K562 (cell line): ENCODE data around the gene ADAMTS6. TPM values are rescaled to one million over a fixed set of nuclear protein-coding genes. Genes with fewer than 3 reads are reported as not detected.

Experiments
- ATAC-seq: fragments of 200-7000 bp; cut with Tn5 transposase; 3 replicates; pipeline ENCODE4 v1.9.1; 2020; ENCODE audit warnings: moderate library complexity
- BruUV-seq: library from RNA; stranded (reverse); fragments of 400-500 nt; replicated peaks from 2 replicates; lab custom pipeline; 2021; lab: Mats Ljungman, UMichigan
- CTCF ChIA-PET: fragments of 300-600 bp; formaldehyde crosslinking; extraction: SDS; loops from one replicate; lab custom pipeline; 2021; ENCODE audit warnings: low intra/inter-chr PET ratio; lab: Yijun Ruan, JAX
- POLR2A ChIA-PET: fragments of 300-600, 350-650 bp; sonication (Branson Sonifier 250); formaldehyde crosslinking; extraction: SDS; loops from one replicate; lab custom pipeline; 2021; ENCODE audit warnings: antibody characterized with exemption, inconsistent platforms; lab: Yijun Ruan, JAX
- DNase-seq, 4 experiments: peaks; one replicate each; pipeline versions ENCODE4 v3.0.0 to v3.0.0-alpha.2; 2011 to 2018; ENCODE audit warnings: low spot score in 3 of 4, mixed read lengths in 3 of 4; ENCODE audit errors: extremely low read depth in 1 of 4
- FAIRE-seq: peaks from 2 replicates; lab custom pipeline; 2011; peaks lifted over from hg19 to GRCh38; lab: Jason Lieb, UNC
- H2AFZ ChIP-seq: 2 replicates; pipeline ENCODE4 v1.6.0; 2011; ENCODE audit warnings: low read depth, low read length, control low read depth, inconsistent platforms
- H3K27ac ChIP-seq: fragments of 200-600 bp; 3 replicates; pipeline ENCODE4 v1.8.0; 2011; ENCODE audit warnings: low read depth, mild to moderate bottlenecking, control low read depth, inconsistent platforms, low read length, moderate library complexity, mixed read lengths; ENCODE audit errors: extremely low read depth
- H3K27me3 ChIP-seq, 2 experiments: fragments of 300-600 bp in 1 of 2; 2 replicates in 1 of 2; 3 replicates in 1 of 2; pipeline versions ENCODE4 v1.6.0 to v1.8.0; 2011; ENCODE audit warnings: inconsistent platforms in 2 of 2, low read length in 2 of 2, mild to moderate bottlenecking in 1 of 2, mixed read lengths in 1 of 2, moderate library complexity in 1 of 2; ENCODE audit not compliant: control insufficient read depth in 2 of 2, insufficient read depth in 2 of 2
- H3K36me3 ChIP-seq: fragments of 300-600 bp; 3 replicates; pipeline ENCODE4 v1.8.0; 2011; ENCODE audit warnings: mild to moderate bottlenecking, low read length, inconsistent platforms; ENCODE audit not compliant: control insufficient read depth, insufficient read depth
- H3K4me1 ChIP-seq, 2 experiments: fragments of 200-600 bp in 1 of 2; replicated peaks in 1 of 2; 2 replicates in 1 of 2; 3 replicates in 1 of 2; pipeline versions ENCODE4 v1.5.1 to v1.8.0; 2011; ENCODE audit warnings: inconsistent platforms in 2 of 2, low read length in 2 of 2, mild to moderate bottlenecking in 1 of 2, mixed read lengths in 1 of 2, moderate library complexity in 1 of 2; ENCODE audit not compliant: control insufficient read depth in 2 of 2, insufficient read depth in 2 of 2
- H3K4me2 ChIP-seq: 2 replicates; pipeline ENCODE4 v1.6.1; 2011; ENCODE audit warnings: low read length, control low read depth, inconsistent platforms, mixed read lengths; ENCODE audit not compliant: insufficient read depth
- H3K4me3 ChIP-seq: fragments of 200-600 bp; sonication (generic), shearing (Covaris generic); 2 replicates; pipeline ENCODE4 v1.5.1; 2016; ENCODE audit warnings: control low read depth, inconsistent platforms
- H3K79me2 ChIP-seq: fragments of 200-600 bp; 3 replicates; pipeline ENCODE4 v1.8.0; 2011; ENCODE audit warnings: low read length, inconsistent platforms; ENCODE audit not compliant: control insufficient read depth, insufficient read depth
- H3K9ac ChIP-seq, 2 experiments: 2 replicates each; pipeline versions ENCODE4 v1.6.0 to v1.6.1; 2011; ENCODE audit warnings: low read depth in 2 of 2, low read length in 2 of 2, control low read depth in 1 of 2, inconsistent platforms in 1 of 2, mild to moderate bottlenecking in 1 of 2, mixed read lengths in 1 of 2; ENCODE audit not compliant: insufficient read depth in 1 of 2
- H3K9me1 ChIP-seq: one replicate; pipeline ENCODE4 v1.6.0; 2011; ENCODE audit warnings: inconsistent platforms, mild to moderate bottlenecking, low read length, moderate library complexity; ENCODE audit not compliant: control insufficient read depth, insufficient read depth
- H3K9me3 ChIP-seq: replicated peaks from 2 replicates; pipeline ENCODE4 v1.5.1; 2011; ENCODE audit warnings: low read depth, low read length, inconsistent platforms; ENCODE audit not compliant: control insufficient read depth, insufficient read depth
- H4K20me1 ChIP-seq: replicated peaks from 2 replicates; pipeline ENCODE4 v1.6.1; 2011; ENCODE audit warnings: low read length, inconsistent platforms, mixed read lengths; ENCODE audit not compliant: control insufficient read depth, insufficient read depth
- E2F3 ChIP-seq: fragments of 250-450 bp; sonication (Bioruptor Pico); IDR thresholded peaks from 2 replicates; pipeline ENCODE4 v1.4.0; 2020; ENCODE audit warnings: mild to moderate bottlenecking
- MYBL2 ChIP-seq, 2 experiments: fragments of 450-650 bp in 1 of 2; sonication (generic) in 1 of 2; formaldehyde crosslinking in 1 of 2; IDR thresholded peaks; 2 replicates each; pipeline versions ENCODE4 v1.6.1 to v1.8.1; 2017 to 2022; ENCODE audit warnings: borderline replicate concordance in 1 of 2, inconsistent platforms in 1 of 2, low read depth in 1 of 2, mild to moderate bottlenecking in 1 of 2, missing genetic modification reagents in 1 of 2, moderate library complexity in 1 of 2
- SIN3A ChIP-seq, 2 experiments: fragments of 150-350 bp in 1 of 2; IDR thresholded peaks; 2 replicates each; pipeline ENCODE4 v1.6.1; 2011 to 2016; ENCODE audit warnings: borderline replicate concordance in 2 of 2, low read depth in 2 of 2, low read length in 2 of 2, mild to moderate bottlenecking in 2 of 2, moderate library complexity in 2 of 2; ENCODE audit not compliant: control insufficient read depth in 1 of 2
- WGBS: fragments of 100-300 bp; shearing (Covaris generic); methylation state at CpG from one replicate; pipeline ENCODE4 v1.1.6; 2016; ENCODE audit warnings: low coverage, mixed read lengths; ENCODE audit not compliant: insufficient coverage; ENCODE audit errors: missing lambda C conversion rate; 5-methylcytosine and 5-hydroxymethylcytosine counted together
- in situ Hi-C: fragments of 300-500 bp; cut with MboI; formaldehyde crosslinking; loops from 4 replicates; pipeline ENCODE4 v1.15.0; 2018; ENCODE audit warnings: inconsistent platforms, mixed read lengths
- intact Hi-C: fragments of 100-400 bp; cut with micrococcal nuclease; formaldehyde crosslinking; loops from 2 replicates; pipeline ENCODE4 v1.14.2; 2022
- polyA plus RNA-seq, 8 experiments: library from polyadenylated mRNA; depleted of rRNA in 4 of 8; stranded (reverse) in 5 of 8; unstranded in 3 of 8; fragments of >200 nt; fragmentation: Nextera tagmentation in 2 of 8; fragmentation: Illumina TruSeq in 1 of 8; extraction: Ambion mirVana in 2 of 8; extraction: Trizol in 1 of 8; gene quantifications; 2 replicates each; pipeline versions ENCODE4 v1.2.1 to v1.2.3, GENCODE V29; 2011 to 2014; ENCODE audit warnings: inconsistent platforms in 1 of 8, missing spikeins in 1 of 8
- total RNA-seq, 7 experiments: library from RNA; depleted of rRNA in 6 of 7; stranded (reverse); fragments of >200 nt in 6 of 7; fragmentation: Illumina TruSeq in 2 of 7; extraction: Trizol in 2 of 7; gene quantifications; 2 replicates each; pipeline versions ENCODE4 v1.2.1 to v1.2.3, GENCODE V29; 2011 to 2021; ENCODE audit warnings: low replicate concordance in 1 of 7

Gene ADAMTS6
- total and polyA plus RNA-seq, 9 of the 15 experiments (the other 6 are each of a cell fraction or from before 2014, with no cell fraction given), result 0.57 to 5.3 (median 1.5) TPM

GRCh38 chr5:65198456-65199120 is 283.1 kb downstream of the ADAMTS6 start:
- H3K27me3 ChIP-seq, result no peaks in the 10 kb centered on the region
- no peak overlapping the region for H3K4me2 ChIP-seq
- H3K4me3 ChIP-seq, result no peak overlapping the region
- TF ChIP-seq MYBL2 (IDR thresholded peaks at IDR 0.05; ENCODE audit: low read depth), result no peak
- no peak for TF ChIP-seq MYBL2 (CRISPR knock-in tag; IDR thresholded peaks at IDR 0.05; ENCODE audit: borderline replicate concordance)
- TF ChIP-seq SIN3A (IDR thresholded peaks at IDR 0.05; ENCODE audit: borderline replicate concordance in 2 of 2, control insufficient read depth in 1 of 2, low read depth in 2 of 2, low read length in 2 of 2), result no peak
- TF ChIP-seq E2F3 (CRISPR knock-in tag), result no peak
- TF ChIP-seq, all 486 proteins: peak for 0
- no TSS peak for BruUV-seq
- ChIA-PET CTCF (no interaction called here), POLR2A (no interaction called here)
- FAIRE-seq (peak; percentile 40), ATAC-seq (no peak), DNase-seq (no peak)
- H3K9me1 ChIP-seq, result no peaks in the 10 kb centered on the region
- H3K4me1 ChIP-seq, result no peaks in the 10 kb centered on the region
- H3K9ac ChIP-seq, result no peak overlapping the region
- 10% methylated on average over 3 of the region's 3 CpGs for WGBS
- H3K79me2 ChIP-seq, result no peaks in the 10 kb centered on the region
- no peaks in the 10 kb centered on the region for H3K9me3 ChIP-seq
- intact Hi-C loops, result no loop called here
- no peaks in the 10 kb centered on the region for H4K20me1 ChIP-seq
- in situ Hi-C loops, result no loop called here
- no peaks in the 10 kb centered on the region for H3K36me3 ChIP-seq
- H3K27ac ChIP-seq, result no peak overlapping the region
- no peak overlapping the region for H2AFZ ChIP-seq
